ENCODE measurements around the gene NXF1.
"Not testable (repeated sequence)": the region's sequence is repeated elsewhere in the genome, so short reads cannot be mapped to it uniquely, and the experiment has no call there.

NXF1 gene

DNA sequence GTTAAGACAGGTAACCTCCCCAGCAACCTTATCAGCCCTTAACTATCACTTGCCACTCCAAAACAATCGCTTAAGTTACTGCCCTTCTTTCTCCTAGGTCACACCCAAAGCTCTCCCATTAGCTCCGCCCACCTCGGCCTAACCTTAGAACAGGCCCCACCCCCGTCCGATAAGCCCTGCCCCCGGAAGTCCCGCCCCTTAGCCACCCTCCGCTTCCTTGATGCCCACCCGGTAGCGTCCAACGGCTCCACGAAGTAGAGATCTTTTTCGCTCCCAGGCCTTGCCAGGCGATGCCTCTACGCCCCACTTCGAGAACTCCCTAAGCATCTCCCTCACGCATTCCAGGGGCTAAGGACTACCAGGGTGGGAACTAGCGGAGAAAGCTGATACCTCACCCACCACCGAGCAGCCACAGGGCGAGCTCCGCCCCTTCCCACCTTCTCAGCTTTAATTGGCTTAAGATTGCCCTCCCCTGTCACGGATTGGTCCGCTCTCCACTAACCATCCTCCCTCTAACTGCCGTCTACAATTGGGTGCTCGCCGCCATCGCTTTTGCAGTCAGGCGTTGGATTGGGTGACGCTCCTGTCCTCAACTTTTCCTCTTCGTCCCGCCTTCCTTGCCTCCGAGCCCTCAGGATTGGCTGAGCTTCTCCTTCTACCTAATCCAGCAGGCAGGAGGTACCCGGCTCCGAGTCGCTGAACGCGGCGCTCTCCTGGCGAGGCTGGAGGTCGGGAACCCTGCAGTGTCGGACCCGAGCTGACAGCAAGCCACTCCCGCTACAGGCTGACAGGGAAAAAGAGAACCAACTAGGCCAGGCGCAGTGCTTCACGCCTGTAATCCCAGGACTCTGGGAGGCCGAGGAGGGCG lies 51.3 kb downstream of the NXF1 start, which contains the start of gene ZBTB3:
ZBTB3 (minus strand) TSS at position 425 of the 868 bp plus-strand sequence. CDS start 496 bp downstream, outside the sequence.
- H2AFZ ChIP-seq (ENCODE audit: low read length, unreplicated experiment) = peak within 1 kb of the TSS; percentile 96
- H3K27ac ChIP-seq (ENCODE audit: low read depth, low read length) = peak within 1 kb of the TSS; percentile 79
- H3K79me2 ChIP-seq (ENCODE audit: control insufficient read depth, insufficient read depth, low read length, unreplicated experiment) = peaks cover 4% of the 10 kb centered on the region
- H3K27me3 ChIP-seq (ENCODE audit: insufficient read depth, low read length) = no peaks in the 10 kb centered on the region
- H3K4me3 ChIP-seq (ENCODE audit: low read depth, low read length) = peak within 1 kb of the TSS; percentile 91
- H3K36me3 ChIP-seq (ENCODE audit: insufficient read depth, low read length) = peaks cover 7% of the 10 kb centered on the region
- H3K4me1 ChIP-seq (ENCODE audit: control insufficient read depth, insufficient read depth, low read length, unreplicated experiment) = no peaks in the 10 kb centered on the region

- H3K36me3 ChIP-seq (ENCODE audit: insufficient read depth, low read length) = peaks cover 7% of the 10 kb centered on the region
- peak overlapping the region; percentile 91 for H3K4me3 ChIP-seq (ENCODE audit: low read depth, low read length)
- no peaks in the 10 kb centered on the region for H3K27me3 ChIP-seq (ENCODE audit: insufficient read depth, low read length)
- H3K27ac ChIP-seq (ENCODE audit: low read depth, low read length) = no peak overlapping the region
- H3K4me1 ChIP-seq (ENCODE audit: control insufficient read depth, insufficient read depth, low read length, unreplicated experiment) = no peaks in the 10 kb centered on the region
- H3K79me2 ChIP-seq (ENCODE audit: control insufficient read depth, insufficient read depth, low read length, unreplicated experiment) = peaks cover 4% of the 10 kb centered on the region
- no peak overlapping the region for H2AFZ ChIP-seq (ENCODE audit: low read length, unreplicated experiment)
Measured at GRCh38 chr11:62752994-62753735, 52.1 kb downstream of the NXF1 start.

DNA sequence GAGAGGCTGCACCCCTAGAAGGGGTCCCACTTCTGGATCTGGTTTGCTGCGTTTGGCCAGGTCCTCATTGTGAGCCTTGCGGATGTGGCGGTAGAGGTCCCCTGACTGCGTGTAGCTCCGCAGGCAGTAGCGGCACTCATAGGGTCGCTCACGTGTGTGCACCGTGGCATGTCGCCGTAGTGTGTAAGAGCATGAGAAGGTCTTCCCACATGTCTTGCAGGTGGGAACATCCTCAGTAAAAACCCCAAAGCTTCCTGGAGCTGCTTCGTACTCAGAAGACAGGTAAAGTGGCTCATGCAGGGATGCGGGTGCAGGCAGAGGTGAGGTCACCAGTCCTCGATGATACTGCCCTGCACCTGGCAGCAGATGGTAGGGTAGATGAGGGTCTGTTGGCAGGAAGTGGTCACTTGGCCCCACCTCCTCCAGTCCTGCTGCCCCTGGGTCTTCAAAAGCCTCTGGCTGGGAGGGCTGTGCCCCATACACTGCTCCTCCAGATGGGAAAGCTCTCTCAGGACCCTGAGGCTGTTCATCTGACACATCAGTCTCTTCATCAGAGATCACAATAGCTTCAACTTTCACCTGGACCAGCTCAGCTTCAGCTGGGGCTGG lies 53.0 kb downstream of the NXF1 start:
- Histone ChIP-seq H3K79me2 (ENCODE audit: control insufficient read depth, insufficient read depth, low read length, unreplicated experiment) (peaks cover 4% of the 10 kb centered on the region), H3K4me1 (ENCODE audit: control insufficient read depth, insufficient read depth, low read length, unreplicated experiment) (no peaks in the 10 kb centered on the region), H3K27me3 (ENCODE audit: insufficient read depth, low read length) (no peaks in the 10 kb centered on the region), H3K27ac (ENCODE audit: low read depth, low read length) (no peak overlapping the region), H3K4me3 (ENCODE audit: low read depth, low read length) (no peak overlapping the region), H2AFZ (ENCODE audit: low read length, unreplicated experiment) (no peak overlapping the region), H3K36me3 (ENCODE audit: insufficient read depth, low read length) (peaks cover 7% of the 10 kb centered on the region)

DNA sequence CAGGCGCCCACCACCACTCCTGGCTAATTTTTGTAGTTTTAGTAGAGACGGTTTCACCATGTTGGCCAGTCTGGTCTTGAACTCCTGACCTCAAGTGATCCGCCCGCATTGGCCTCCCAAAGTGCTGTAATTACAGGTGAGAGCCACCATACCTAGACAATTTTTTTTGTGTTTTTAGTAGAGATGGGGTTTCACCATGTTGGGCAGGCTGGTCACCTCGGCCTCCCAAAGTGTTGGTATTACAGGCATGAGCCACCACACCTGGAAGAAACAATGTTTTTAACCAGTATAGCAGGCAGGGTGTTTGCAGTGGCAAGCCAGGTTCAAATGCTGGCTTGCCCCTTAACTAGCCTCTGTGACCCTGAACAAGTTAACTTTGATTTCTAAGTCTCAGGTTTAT lies 55.3 kb downstream of the NXF1 start:
- H3K27me3 ChIP-seq (ENCODE audit: insufficient read depth, low read length); H3K4me3 ChIP-seq (ENCODE audit: low read depth, low read length); H3K4me1 ChIP-seq (ENCODE audit: control insufficient read depth, insufficient read depth, low read length, unreplicated experiment); H3K36me3 ChIP-seq (ENCODE audit: insufficient read depth, low read length); H3K27ac ChIP-seq (ENCODE audit: low read depth, low read length); H3K79me2 ChIP-seq (ENCODE audit: control insufficient read depth, insufficient read depth, low read length, unreplicated experiment); H2AFZ ChIP-seq (ENCODE audit: low read length, unreplicated experiment): not testable (repeated sequence)

DNA sequence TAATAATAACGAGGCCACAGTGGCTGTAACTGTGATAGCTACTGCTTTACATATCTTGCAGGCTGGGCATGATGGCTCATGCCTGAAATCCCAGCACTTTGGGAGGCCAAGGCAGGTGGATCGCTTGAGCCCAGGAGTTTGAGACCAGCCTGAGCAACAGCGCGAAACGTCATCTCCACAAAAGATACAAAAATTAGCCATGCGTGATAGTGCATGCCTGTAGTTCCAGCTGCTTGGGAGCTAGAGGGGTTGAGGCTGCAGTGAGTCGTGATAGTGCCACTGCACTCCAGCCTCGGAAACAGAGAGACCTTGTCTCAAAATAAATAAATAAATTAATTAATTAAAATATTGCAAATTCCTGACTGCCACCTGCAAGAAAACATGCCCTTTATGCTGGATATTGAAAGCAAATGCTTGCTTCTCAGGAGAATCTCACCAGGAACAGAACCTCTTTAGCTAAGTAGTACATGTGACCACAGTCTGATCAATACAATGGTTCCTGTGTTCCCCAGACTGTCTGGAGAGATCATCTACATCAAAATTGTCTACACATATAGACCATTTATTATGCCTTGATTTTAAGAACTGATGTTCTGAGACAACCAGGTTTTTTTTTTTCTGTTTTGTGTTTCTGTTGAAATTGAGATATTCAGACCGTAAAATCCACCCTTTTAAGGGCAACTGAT lies 57.6 kb downstream of the NXF1 start:
- Histone ChIP-seq H3K4me1 (ENCODE audit: control insufficient read depth, insufficient read depth, low read length, unreplicated experiment) (no peaks in the 10 kb centered on the region), H3K79me2 (ENCODE audit: control insufficient read depth, insufficient read depth, low read length, unreplicated experiment) (peaks cover 3% of the 10 kb centered on the region), H3K27ac (ENCODE audit: low read depth, low read length) (no peak overlapping the region), H3K4me3 (ENCODE audit: low read depth, low read length) (no peak overlapping the region), H2AFZ (ENCODE audit: low read length, unreplicated experiment) (no peak overlapping the region), H3K36me3 (ENCODE audit: insufficient read depth, low read length) (peaks cover 2% of the 10 kb centered on the region), H3K27me3 (ENCODE audit: insufficient read depth, low read length) (no peaks in the 10 kb centered on the region)
